Stomach smooth muscle (tissue), 2 donors: ENCODE data around the gene TEX28.
"Not testable (repeated sequence)": the region's sequence is repeated elsewhere in the genome, so short reads cannot be mapped to it uniquely, and the experiment has no call there.

Source experiments
- H3K27ac ChIP-seq: one replicate; pipeline ENCODE4 v1.7.0; 2013; ENCODE audit warnings: mild to moderate bottlenecking, low read length, inconsistent platforms
- H3K27me3 ChIP-seq, 2 donors: one replicate each; pipeline ENCODE4 v1.7.0; 2013; ENCODE audit warnings: low read length in 2 of 2; ENCODE audit not compliant: insufficient read depth in 2 of 2, control insufficient read depth in 1 of 2
- H3K36me3 ChIP-seq, 2 donors: one replicate each; pipeline ENCODE4 v1.7.0; 2013; ENCODE audit warnings: low read length in 2 of 2; ENCODE audit not compliant: control insufficient read depth in 2 of 2, insufficient read depth in 2 of 2
- H3K4me1 ChIP-seq: one replicate; pipeline ENCODE4 v1.7.0; 2013; ENCODE audit warnings: low read length; ENCODE audit not compliant: control insufficient read depth, insufficient read depth
- H3K4me3 ChIP-seq, 2 donors: one replicate each; pipeline ENCODE4 v1.7.0; 2013; ENCODE audit warnings: low read length in 2 of 2
- H3K9ac ChIP-seq, 2 donors: one replicate each; pipeline ENCODE4 v1.7.0; 2013; ENCODE audit warnings: low read length in 2 of 2, mild to moderate bottlenecking in 1 of 2
- H3K9me3 ChIP-seq, 2 donors: one replicate each; pipeline ENCODE4 v1.7.0; 2013; ENCODE audit warnings: low read length in 2 of 2; ENCODE audit not compliant: control insufficient read depth in 2 of 2
- donor health status: healthy.
- donor health status: Pancreatic carcinoma.

TEX28 gene, protein sequence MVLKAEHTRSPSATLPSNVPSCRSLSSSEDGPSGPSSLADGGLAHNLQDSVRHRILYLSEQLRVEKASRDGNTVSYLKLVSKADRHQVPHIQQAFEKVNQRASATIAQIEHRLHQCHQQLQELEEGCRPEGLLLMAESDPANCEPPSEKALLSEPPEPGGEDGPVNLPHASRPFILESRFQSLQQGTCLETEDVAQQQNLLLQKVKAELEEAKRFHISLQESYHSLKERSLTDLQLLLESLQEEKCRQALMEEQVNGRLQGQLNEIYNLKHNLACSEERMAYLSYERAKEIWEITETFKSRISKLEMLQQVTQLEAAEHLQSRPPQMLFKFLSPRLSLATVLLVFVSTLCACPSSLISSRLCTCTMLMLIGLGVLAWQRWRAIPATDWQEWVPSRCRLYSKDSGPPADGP

DNA sequence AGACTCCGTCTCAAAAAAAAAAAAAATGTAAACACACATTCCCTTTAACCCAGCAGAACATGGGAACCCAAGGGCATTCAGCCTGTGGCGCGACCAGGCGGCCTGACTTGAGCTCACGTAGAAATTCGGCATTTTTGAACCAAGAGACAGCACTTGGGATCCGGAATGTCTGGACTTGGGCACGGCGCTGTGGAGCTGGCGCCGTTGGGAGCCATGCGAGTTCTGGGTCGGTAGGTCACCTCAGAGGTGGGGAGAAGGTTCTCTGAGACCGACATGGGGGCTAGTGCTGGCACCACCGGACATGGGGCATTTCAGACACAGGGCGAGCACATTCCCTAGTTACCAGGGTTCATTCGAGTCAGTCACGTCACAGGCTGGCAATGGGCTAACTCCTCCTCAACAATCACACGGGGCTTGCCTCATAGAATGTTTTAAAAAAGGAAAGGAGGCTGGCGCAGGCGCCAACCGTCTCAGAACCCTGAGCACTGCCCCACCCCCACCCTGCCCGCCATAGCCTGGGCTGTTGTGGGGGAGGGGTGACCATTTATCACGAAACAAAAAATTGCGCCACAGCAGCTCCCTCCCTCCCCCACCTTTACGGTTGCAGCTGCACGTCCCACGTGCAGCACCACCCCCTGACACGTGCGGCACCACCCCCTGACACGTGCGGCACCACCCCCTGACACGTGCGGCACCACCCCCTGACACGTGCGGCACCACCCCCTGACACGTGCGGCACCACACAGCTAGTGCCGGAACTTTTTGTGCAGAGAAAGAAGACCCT lies at the start of gene TEX28:
TEX28 (minus strand) TSS at position 334 of the 784 bp plus-strand sequence. CDS start 3,007 bp downstream, outside the sequence.
- Histone ChIP-seq H3K27ac (no peak within 1 kb of the TSS), H3K4me3 (no peak within 1 kb of the TSS), H3K36me3 (no peaks in the 10 kb centered on the region), H3K4me1 (no peaks in the 10 kb centered on the region), H3K9me3 (no peaks in the 10 kb centered on the region), H3K27me3 (no peaks in the 10 kb centered on the region), H3K9ac (no peak within 1 kb of the TSS)

DNA sequence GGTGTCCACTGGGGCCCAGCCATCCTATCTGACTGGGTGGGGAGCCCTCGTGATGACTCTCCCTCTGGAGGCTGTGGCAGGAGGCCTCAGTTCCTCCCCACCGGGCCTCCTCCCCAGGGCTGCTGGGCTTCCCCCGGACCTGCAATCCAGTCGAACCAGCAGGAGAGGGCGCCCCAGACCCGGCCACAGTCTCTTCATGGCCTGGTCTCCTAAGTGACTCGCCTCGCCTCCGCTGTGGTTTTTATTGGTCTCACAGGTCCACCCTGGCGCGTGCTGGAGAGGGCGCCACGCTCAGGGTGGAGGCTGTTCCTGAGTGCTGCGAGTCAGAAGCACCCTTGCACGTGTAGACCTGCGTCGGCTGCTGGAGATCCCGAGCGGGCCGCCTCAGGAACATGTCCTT lies 48.7 kb upstream of the TEX28 start:
- not testable (repeated sequence) for H3K27me3 ChIP-seq, H3K4me3 ChIP-seq, H3K9me3 ChIP-seq, H3K27ac ChIP-seq, H3K36me3 ChIP-seq, H3K9ac ChIP-seq, H3K4me1 ChIP-seq

DNA sequence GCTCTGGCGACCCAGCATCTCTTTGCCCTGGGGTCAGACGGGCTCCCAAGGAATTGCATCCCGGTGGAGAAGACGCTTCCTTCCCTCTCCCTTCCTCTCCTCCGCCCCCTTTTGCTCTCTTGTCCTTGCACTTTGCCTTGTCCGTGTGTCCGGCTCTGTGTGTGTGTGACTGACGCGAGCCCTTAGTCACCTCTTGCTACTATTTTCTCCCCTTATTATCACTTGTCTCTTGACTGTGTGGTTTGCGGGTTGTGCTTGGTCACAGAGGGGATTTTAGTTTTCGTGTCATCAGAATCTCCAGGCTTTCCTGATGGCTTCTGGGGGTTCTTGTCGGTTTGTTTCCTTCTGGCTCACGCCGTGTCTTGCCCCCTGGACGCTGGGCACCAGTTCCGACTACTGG lies 48.1 kb upstream of the TEX28 start:
- not testable (repeated sequence) for H3K36me3 ChIP-seq, H3K4me1 ChIP-seq, H3K4me3 ChIP-seq, H3K27me3 ChIP-seq, H3K27ac ChIP-seq, H3K9ac ChIP-seq, H3K9me3 ChIP-seq

DNA sequence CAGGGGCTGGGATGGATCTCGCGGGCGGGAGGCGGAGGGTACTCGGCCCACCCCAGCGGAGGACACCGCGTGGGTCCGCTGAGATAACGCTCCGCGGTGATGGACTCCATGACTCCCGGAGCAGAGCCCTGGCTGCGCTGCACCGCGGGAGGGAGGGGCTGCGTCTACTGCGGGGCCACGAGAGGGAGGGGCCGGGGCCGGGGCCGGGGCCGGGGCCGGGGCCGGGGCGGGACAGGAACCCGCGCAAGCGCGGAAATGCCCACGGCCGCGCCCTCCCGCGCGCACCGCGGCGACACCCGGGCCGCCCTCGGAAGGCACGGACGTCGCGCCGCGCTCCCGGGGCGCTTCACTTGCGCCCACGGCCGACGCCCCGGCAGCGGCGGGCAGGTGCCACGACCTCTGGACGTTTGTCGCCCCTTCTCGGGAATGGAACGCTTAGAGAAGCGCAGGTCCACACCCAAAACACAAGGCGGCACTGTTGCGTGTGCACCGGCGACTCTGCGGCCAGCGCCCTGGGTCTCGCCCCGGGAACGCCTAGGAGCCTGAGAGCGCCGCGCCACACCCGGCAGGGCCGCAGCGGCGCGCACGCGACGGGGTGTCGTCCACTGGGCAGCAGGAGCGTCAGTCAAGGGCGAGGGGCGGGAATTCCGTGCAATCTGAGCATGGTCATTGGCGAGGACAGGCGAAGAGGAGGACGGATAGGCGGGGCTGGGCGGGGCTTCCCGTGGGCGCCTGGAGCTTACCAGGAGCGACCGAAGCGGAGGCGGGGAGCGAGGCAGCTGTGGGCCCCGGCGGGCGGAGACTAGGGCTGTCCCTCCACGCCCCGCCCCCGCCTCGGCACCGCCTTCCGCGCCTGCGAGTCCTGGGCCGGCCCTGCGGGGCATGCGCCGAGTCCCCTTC lies 46.7 kb upstream of the TEX28 start:
- not testable (repeated sequence) for H3K27me3 ChIP-seq, H3K36me3 ChIP-seq, H3K9ac ChIP-seq, H3K4me3 ChIP-seq, H3K27ac ChIP-seq, H3K9me3 ChIP-seq, H3K4me1 ChIP-seq

DNA sequence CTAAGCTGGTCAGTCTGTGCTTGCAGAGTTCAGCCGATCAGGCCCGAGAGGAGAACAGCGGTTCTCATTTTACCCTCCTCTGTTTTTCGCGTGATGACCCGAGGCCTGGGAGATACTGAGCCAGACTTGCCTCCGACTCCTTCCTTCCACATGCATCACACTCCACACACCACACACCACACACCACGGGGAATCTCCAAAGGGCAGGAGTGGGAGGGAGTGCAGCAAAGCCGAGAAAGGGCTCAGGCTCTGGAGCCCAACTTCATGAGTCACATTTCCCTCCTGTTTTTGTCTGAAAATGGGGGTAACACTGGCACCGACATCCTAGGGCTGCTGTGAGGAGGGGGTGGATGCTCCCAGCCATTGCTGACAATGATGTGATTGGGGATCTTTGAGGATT lies 39.6 kb upstream of the TEX28 start:
- Histone ChIP-seq H3K27me3 (peaks cover 0 to 16% of the 10 kb centered on the region in 2 donors), H3K9ac (no peak overlapping the region), H3K4me3 (no peak overlapping the region), H3K27ac (no peak overlapping the region), H3K9me3 (no peaks in the 10 kb centered on the region), H3K36me3 (no peaks in the 10 kb centered on the region), H3K4me1 (no peaks in the 10 kb centered on the region)

DNA sequence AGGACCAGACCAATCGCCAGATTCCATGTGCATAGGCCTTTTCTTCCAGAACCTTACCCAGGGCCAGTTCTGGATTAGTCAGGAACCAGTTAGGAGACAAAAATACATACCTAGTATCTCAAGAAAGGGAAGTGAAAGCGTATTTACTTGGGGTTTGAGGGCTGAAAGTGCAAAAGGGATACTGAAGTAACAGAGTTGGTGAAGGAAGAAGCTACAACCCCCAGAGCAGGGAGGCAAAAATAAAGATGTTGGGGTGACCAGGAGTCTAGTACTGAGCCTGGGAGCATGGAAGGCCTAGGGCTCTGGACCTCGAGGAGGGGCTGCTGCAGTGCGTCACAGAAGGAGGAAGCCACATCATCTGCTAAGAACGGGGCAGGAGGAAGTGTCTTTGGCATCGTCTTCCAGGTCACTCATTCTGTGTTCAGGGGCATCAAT lies 38.9 kb upstream of the TEX28 start:
- H3K27me3 ChIP-seq = peaks cover 0 to 20% of the 10 kb centered on the region in 2 donors
- H3K4me1 ChIP-seq = no peaks in the 10 kb centered on the region
- no peak overlapping the region for H3K4me3 ChIP-seq
- no peak overlapping the region for H3K9ac ChIP-seq
- H3K9me3 ChIP-seq = no peaks in the 10 kb centered on the region
- no peak overlapping the region for H3K27ac ChIP-seq
- H3K36me3 ChIP-seq = no peaks in the 10 kb centered on the region

DNA sequence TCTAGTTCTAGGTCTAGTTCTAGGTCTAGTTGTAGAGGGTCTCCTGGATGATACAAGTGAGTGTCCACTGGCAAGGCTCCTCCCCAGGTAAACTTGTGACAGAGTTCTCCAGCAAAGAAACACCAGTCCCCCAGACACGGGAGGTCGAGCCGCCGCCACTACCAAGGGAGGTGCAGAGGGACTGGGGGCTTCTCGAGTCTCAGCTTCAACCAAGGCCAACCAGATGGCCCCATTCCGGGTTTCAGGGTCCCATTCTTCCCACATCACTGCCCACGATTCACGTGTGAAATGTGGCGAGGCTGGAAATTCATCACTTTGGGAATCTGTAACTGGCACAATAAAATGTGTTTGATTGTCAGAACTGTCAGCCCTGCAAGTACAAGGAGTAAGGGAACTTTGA lies 38.2 kb upstream of the TEX28 start:
- no peak overlapping the region for H3K27ac ChIP-seq
- no peaks in the 10 kb centered on the region for H3K36me3 ChIP-seq

DNA sequence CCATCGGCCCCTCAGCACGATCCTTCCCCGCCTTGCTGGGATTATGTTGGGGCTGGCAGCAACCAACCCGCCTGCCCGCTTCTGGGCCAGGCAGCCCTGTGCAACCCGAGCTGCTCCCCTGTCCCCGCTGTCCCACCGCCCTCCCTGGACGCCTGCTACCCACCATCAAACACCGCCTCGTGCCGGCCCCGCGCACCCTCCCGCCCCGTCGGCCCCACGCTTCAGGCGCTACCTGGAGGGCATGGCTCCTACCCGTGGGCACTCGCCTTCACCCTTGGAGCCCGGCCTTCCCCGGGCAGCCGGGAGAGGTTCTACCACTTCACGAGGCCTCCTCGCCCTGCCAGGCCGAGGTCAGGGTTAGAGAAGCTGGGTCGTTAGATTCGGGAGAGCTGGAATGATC lies 37.6 kb upstream of the TEX28 start:
- Histone ChIP-seq H3K27me3 (peaks cover 0 to 23% of the 10 kb centered on the region in 2 donors), H3K9ac (no peak overlapping the region), H3K4me1 (no peaks in the 10 kb centered on the region), H3K9me3 (no peaks in the 10 kb centered on the region), H3K27ac (no peak overlapping the region), H3K4me3 (no peak overlapping the region), H3K36me3 (no peaks in the 10 kb centered on the region)

More for the DNA sequence above, 38.2 kb upstream of the TEX28 start:
- Histone ChIP-seq H3K9me3 (no peaks in the 10 kb centered on the region), H3K9ac (no peak overlapping the region), H3K4me1 (no peaks in the 10 kb centered on the region), H3K4me3 (no peak overlapping the region), H3K27me3 (peaks cover 0 to 23% of the 10 kb centered on the region in 2 donors)

DNA sequence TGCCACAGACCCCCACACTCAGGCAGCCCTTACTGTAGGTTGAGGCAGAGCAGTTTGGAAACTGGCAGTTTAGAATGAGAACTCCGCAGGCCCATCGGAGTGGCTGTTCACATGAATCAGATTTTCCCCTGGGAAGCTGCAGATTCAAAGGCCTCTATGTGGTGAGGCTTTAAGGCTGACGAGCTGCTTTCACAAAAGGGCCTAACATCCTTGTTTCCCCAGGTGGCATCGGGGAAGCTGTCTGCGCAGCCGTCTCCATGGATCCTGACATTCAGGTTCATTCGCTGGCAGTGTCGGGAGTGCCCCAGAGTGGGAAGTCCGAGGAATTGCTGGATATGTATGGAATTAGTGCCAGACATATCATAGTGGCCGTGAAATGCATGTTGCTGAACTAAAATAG lies 34.4 kb upstream of the TEX28 start:
- Histone ChIP-seq H3K27ac (no peak overlapping the region), H3K4me3 (no peak overlapping the region), H3K9ac (no peak overlapping the region), H3K4me1 (peaks cover 2% of the 10 kb centered on the region), H3K36me3 (no peaks in the 10 kb centered on the region), H3K9me3 (no peaks in the 10 kb centered on the region), H3K27me3 (peaks cover 0 to 19% of the 10 kb centered on the region in 2 donors)

DNA sequence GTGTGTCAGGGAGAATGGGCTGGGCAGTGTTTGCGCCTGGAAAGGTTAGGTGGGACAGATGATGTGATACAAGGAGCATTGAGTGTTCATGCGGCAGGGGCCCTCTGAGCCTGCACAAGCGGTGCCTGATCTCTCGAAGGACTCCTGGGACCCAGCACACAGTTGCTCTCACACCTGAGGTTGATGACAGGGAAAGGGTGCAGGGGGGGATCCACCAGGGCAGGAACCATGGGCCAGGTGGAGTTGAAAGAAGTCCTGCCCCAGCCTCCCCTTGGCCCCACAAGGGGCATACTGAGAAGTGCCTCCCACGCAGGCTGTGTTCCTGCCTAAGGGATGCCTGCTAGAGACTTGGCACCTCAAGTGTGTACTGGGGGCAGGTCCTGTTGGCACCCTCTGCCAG lies 33.7 kb upstream of the TEX28 start:
- Histone ChIP-seq H3K36me3 (no peaks in the 10 kb centered on the region), H3K9me3 (no peaks in the 10 kb centered on the region), H3K9ac (no peak overlapping the region), H3K27me3 (peaks cover 0 to 16% of the 10 kb centered on the region in 2 donors), H3K4me1 (peaks cover 2% of the 10 kb centered on the region), H3K4me3 (no peak overlapping the region), H3K27ac (no peak overlapping the region)
